Stimulated activated CD4-positive, alpha-beta T cell treated with anti-CD3 and anti-CD28 coated beads, Interleukin-2, amount 100 ng/mL, for 4 hours (primary cell): ENCODE data around the gene SHISA6.

Source experiments
- DNase-seq: peaks from one replicate; pipeline ENCODE4 v3.0.0-alpha.2; 2020; ENCODE audit warnings: low read depth

The SHISA6 gene

DNA sequence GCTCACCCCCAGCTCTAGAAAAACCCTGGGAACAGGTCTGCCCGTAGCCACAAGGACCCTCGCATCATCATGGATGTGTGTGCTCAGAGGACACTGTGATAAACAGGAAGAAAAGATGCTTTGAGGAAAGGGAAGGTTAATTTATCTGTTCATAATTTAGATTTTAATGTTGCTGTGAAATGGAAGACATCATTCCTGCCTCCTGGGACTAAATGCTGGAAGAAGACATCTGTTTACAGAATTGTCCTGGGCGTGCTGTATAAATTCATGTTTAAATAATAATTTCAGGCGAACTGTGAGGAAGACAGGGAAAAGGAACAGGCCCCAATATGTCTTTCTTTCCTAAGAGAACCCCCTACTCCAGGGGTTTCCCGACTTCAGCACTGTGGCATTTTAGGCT, 112.6 kb downstream of the SHISA6 start:
- DNase-seq: no peak

GRCh38 chr17:11356371-11356770, 115.4 kb downstream of the SHISA6 start:
- no peak for DNase-seq

- no peak for DNase-seq
Observed at GRCh38 chr17:11363565-11364117, 122.6 kb downstream of the SHISA6 start.

GRCh38 chr17:11366272-11366850, 125.3 kb downstream of the SHISA6 start:
- no peak for DNase-seq

- DNase-seq: no peak
Observed at GRCh38 chr17:11369575-11369974, 128.6 kb downstream of the SHISA6 start.

GRCh38 chr17:11372692-11373091, 131.7 kb downstream of the SHISA6 start:
- DNase-seq: no peak

- no peak for DNase-seq
Observed at GRCh38 chr17:11378506-11378905, 137.5 kb downstream of the SHISA6 start.

DNA sequence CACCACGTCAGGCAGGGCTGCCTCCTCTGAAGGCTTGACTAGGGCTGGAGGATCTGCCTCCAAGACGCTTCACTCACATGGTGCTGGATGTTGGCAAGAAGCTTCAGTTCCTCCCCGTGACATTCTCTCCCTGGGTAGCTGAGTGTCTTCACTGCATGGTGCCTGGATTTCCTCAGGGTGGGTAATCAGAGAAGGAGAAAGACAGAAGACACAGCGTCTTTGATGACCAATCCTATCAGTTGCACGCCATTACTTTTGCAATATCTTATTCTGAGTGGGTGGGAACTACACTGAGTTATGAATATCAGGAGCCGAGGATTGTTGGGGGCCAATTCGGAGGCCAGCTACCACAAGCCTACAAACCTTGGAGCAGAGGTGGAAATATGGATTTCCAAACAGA, 139.7 kb downstream of the SHISA6 start:
- DNase-seq: no peak

GRCh38 chr17:11383157-11383556, 142.1 kb downstream of the SHISA6 start:
- no peak for DNase-seq

DNA sequence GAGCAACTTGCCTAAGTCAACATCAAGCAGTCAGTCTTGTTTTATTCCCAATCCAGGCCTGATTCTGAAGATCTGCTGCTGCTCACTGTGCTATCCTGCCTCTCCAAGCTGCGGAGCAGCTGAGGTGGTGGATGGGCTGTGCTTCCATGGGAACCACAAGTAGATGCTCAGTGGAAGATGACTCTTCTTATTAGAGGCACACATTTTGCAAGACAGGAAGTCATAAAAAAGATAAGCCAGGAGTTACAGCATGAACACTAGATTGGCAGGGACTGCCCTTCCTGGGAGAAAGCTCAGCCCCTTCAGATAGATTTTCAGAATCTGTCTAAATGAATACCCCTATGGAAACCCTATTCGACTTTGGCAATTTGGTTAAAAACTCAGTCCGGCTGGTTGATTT, 143.1 kb downstream of the SHISA6 start:
- DNase-seq: no peak

GRCh38 chr17:11387610-11388009, 146.6 kb downstream of the SHISA6 start:
- no peak for DNase-seq

- DNase-seq: no peak
Observed at GRCh38 chr17:11388054-11388453, 147.0 kb downstream of the SHISA6 start.

- no peak for DNase-seq
Observed at GRCh38 chr17:11389583-11389982, 148.6 kb downstream of the SHISA6 start.

DNA sequence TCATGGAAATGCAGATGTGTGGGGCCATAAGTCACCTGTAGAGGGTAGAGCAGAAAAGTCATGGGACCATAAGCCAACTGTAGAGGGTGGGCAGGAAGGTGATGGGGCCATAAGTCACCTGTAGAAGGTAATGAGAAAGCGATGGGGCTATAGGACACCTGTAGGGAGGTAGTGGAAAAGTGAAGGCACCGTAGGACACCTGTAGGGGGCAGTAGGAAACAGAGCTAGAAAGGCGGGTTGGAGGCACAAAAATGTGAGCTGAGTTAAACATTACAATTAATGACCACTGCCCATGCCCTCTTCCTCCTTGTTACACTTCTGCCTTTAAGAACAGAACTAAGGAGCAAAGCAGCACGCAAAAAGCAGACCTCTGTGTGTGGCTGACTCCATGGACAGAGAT, 150.1 kb downstream of the SHISA6 start:
- no peak for DNase-seq

DNA sequence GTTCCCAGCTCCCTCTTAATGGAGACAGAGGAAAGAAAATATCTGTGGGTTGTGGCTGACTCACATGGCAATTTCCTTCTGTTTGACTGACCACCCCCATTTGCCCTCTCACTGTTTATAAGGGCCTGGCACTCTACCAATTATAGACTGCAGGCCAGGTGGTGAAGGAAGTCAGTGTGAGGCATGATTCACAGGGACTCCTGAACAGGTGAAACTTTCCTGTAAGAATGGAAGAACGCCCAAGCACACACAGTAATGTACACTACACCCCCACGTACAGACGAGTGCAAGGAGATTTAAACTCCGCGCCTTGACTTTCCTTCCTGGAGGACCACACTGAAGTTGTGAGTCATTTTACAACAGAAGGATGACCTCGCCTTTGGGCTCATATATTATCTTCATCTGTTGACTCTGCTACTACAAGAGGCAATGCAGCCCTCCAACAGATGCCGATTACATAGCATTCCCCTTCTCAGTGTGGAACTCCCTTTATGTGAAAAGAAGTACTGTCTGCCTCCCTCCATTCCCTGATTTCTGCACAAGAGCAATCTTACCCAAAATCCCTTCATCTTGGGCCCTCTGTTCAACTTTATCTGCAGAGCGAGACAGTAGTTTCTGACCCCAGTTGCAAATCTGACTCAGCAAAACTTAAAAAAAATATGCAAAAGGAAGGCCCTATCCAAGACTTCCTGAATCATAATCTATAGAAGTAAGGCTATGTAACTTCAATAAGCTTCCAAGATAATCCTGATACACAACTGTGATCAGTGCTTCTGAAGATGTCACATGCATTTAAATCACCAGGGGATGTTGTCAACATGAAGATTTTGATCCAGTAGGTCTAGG, 163.6 kb downstream of the SHISA6 start:
- no peak for DNase-seq

- no peak for DNase-seq
Observed at GRCh38 chr17:11406716-11407115, 165.7 kb downstream of the SHISA6 start.

GRCh38 chr17:11412654-11413053, 171.6 kb downstream of the SHISA6 start:
- DNase-seq: no peak

DNA sequence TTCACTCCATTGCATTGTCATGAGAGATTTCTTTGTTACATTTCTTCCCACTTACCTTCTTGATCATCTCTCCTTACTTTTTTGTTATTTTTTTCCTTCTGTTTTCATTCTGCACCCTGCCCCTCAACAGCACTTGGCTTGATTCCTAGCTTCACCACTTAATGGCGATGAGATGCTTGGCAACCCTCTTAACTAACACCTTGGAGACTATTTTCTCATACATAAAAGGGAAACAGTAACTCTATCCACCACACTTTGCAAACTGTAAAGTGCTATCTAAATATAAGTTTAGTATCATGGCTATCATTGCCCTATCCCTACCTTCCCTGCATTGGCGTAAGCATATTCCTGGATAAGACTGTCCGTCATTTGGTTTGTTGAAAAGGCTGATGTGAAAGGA, 177.3 kb downstream of the SHISA6 start:
- DNase-seq: no peak

DNA sequence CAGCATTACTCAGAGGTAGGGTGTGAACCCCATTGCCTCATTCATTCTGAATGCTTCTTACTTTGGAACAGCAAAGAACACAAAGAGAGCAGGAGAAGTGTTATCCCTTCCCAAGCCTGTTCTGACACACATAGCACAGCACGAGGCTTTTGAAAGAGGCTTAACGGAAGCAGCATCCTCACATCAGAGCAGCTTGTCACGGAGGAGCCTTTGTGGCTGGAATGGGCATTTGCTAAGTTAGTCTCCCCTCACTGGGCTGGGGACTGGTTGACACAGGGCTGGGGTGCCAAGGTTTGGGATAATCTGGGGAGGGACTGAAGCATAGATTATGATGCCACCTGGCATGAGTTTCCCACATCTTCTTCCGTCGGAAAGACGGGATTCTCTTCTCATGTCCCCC, 189.7 kb downstream of the SHISA6 start:
- DNase-seq: no peak

- no peak for DNase-seq
Observed at GRCh38 chr17:11438673-11439072, 197.7 kb downstream of the SHISA6 start.

- DNase-seq: no peak
Observed at GRCh38 chr17:11441004-11441403, 200.0 kb downstream of the SHISA6 start.

DNA sequence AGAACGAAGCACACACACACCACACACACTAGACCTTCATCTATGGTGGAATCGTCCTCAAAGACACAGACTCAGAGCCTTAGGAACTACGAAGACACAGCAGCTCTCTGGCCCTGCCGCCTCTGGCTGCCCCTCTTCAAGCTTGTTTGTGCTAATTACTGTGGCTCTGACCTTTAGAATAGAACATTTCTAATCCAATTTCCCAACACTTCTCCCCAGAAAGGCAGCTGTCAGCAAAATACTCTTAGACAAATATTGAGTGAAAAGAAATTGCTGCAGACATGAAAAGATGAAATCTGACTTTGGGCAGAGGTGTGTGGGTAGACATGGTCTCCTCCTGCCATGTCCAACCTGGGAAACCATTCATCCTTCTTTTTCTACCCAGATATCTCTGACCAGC, 205.3 kb downstream of the SHISA6 start:
- DNase-seq: no peak

- DNase-seq: no peak
Observed at GRCh38 chr17:11454096-11454495, 213.1 kb downstream of the SHISA6 start.

DNA sequence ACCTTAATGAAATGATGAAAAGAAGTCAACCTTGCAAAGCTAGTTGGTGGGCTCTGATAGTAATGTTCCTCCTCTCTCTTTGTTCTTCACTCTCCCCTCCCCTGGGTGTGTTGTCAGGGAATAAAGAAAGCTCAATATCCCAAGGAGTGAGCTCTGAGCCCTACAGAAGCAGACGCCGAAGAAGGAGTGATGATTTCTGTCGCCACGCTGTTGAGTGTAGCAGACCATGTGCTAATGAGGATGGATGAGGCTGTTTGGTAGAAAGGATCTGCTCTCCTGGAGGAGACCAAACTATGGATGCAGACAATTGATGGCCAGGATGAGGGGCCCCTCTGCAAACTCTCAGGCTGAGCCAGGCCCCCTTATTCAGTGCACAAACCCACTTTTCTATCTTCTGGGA, 217.3 kb downstream of the SHISA6 start:
- DNase-seq: no peak
